Measurements from ENCODE around the gene XRCC1. TPM values are rescaled to one million over a fixed set of nuclear protein-coding genes. Genes with fewer than 3 reads are reported as not detected.

XRCC1 gene
- polyA plus RNA-seq, 3 donors, result 13.1 to 23.0 (median 19.3) TPM

DNA sequence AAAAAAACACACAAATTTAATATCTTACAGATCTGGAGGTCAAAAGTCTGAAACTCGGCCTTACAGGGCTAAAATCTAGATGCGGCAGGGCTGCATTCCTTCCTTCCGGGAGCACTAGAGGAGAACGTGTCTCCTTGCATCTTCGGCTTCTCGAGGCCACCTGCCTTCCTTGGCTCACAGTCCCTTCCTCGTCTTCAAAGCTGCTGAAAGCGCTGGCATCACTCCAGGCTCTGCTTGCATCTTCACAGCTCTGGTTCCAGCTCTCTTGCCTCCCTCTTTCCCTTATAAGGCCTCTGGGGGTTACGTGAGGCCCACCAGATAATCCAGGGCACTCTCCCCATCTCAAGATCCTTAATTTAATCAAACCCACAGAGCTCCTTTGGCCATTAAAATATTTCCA is 10.5 kb downstream of the XRCC1 start:
- Mint-ChIP-seq H3K36me3 (peaks cover 27 to 32% of the 10 kb centered on the region in 2 donors), H3K27me3 (ENCODE audit: low read depth in 3 of 3) (peaks cover 0 to 4% (median 0%) of the 10 kb centered on the region in 3 donors), H3K4me1 (peaks cover 43% of the 10 kb centered on the region), H3K27ac (peak overlapping the region in 5 of 7 donors; percentile 12 to 79 (median 53)), H3K4me3 (no peak overlapping the region), H3K9me3 (peaks cover 0 to 3% (median 0%) of the 10 kb centered on the region in 7 donors)
- no peaks in the 10 kb centered on the region for H3K9me3 ChIP-seq (replicated peaks in 1 of 2; ENCODE audit: control insufficient read depth in 1 of 2, insufficient read depth in 1 of 2, low read length in 2 of 2)
- H2AFZ ChIP-seq (ENCODE audit: insufficient read depth, low read depth, low read length, poor library complexity, severe bottlenecking), result no peak overlapping the region
- no peak overlapping the region for H3K9ac ChIP-seq (ENCODE audit: insufficient read depth, low read length, poor library complexity, severe bottlenecking)
- no peaks in the 10 kb centered on the region for H3K27me3 ChIP-seq (ENCODE audit: control insufficient read depth in 2 of 2, insufficient read depth in 2 of 2, low read length in 2 of 2)
- no peak overlapping the region for H3K4me2 ChIP-seq (replicated peaks; ENCODE audit: extremely low read depth, low read length, poor library complexity, severe bottlenecking)
- H3K4me3 ChIP-seq (replicated peaks in 1 of 3; ENCODE audit: low read depth in 2 of 3, low read length in 3 of 3), result no peak overlapping the region
- 43% methylated on average over 9 of the region's 9 CpGs for WGBS (ENCODE audit: insufficient coverage)
- H4K20me1 ChIP-seq (ENCODE audit: insufficient read depth, low read length), result no peaks in the 10 kb centered on the region
- no peak overlapping the region for H3K27ac ChIP-seq (ENCODE audit: low read depth in 1 of 2, low read length in 2 of 2)
- intact Hi-C loops (cut with micrococcal nuclease), result no loop called here
- DNase-seq, result no peak
- H3K4me1 ChIP-seq (ENCODE audit: control insufficient read depth in 1 of 2, insufficient read depth in 2 of 2, low read length in 2 of 2), result peaks cover 24 to 27% of the 10 kb centered on the region in 2 donors
- peaks cover 0 to 16% of the 10 kb centered on the region in 2 donors for H3K36me3 ChIP-seq (replicated peaks in 1 of 2; ENCODE audit: control insufficient read depth in 1 of 2, insufficient read depth in 2 of 2, low read length in 2 of 2)
- peaks cover 29% of the 10 kb centered on the region for H3K79me2 ChIP-seq (ENCODE audit: insufficient read depth, low read length)
- TF ChIP-seq CTCF (IDR thresholded peaks at IDR 0.05), result no peak

DNA sequence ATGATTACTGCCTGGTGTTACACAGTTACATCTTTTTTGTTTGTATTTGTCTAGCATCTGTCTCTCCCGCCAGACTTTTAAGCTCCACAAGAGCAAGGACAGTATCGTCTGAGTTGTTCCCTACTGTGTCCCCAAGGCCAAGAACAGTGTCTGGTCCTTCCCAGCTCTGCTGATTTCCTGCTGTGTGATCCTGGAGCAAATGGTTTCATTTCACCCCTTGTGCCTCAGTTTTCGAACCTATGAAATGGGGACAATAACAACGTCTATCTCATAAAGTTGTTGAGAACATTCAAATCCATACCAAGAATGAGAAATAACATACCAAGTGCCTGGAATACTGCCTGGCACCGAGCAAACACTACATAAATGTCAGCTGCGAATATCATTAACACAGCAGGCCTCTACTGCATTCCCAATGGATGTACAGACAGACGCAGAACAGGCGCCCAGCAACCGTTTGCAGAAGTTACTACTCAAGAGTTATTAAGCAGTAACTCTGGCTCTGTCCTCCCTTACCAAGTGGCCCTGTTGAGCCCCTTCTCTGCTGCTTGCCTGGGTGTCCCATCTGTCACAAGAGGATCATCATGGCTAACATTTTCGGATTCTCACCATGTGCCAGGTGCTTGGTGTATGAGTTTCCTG is 11.4 kb downstream of the XRCC1 start:
- H3K4me1 ChIP-seq (ENCODE audit: control insufficient read depth in 1 of 2, insufficient read depth in 2 of 2, low read length in 2 of 2), result peaks cover 24 to 27% of the 10 kb centered on the region in 2 donors
- Mint-ChIP-seq H3K27me3 (ENCODE audit: low read depth in 3 of 3) (peaks cover 0 to 4% (median 0%) of the 10 kb centered on the region in 3 donors), H3K36me3 (peaks cover 29 to 38% of the 10 kb centered on the region in 2 donors), H3K27ac (peak overlapping the region; percentile 90 to 99 (median 96)), H3K4me1 (peaks cover 43% of the 10 kb centered on the region), H3K9me3 (peaks cover 0 to 3% (median 0%) of the 10 kb centered on the region in 7 donors), H3K4me3 (no peak overlapping the region)
- H2AFZ ChIP-seq (ENCODE audit: insufficient read depth, low read depth, low read length, poor library complexity, severe bottlenecking), result no peak overlapping the region
- H3K9me3 ChIP-seq (replicated peaks in 1 of 2; ENCODE audit: control insufficient read depth in 1 of 2, insufficient read depth in 1 of 2, low read length in 2 of 2), result no peaks in the 10 kb centered on the region
- 65% methylated on average over 7 of the region's 10 CpGs for WGBS (ENCODE audit: insufficient coverage)
- no peak overlapping the region for H3K4me3 ChIP-seq (replicated peaks in 1 of 3; ENCODE audit: low read depth in 2 of 3, low read length in 3 of 3)
- H3K27me3 ChIP-seq (ENCODE audit: control insufficient read depth in 2 of 2, insufficient read depth in 2 of 2, low read length in 2 of 2), result no peaks in the 10 kb centered on the region
- TF ChIP-seq CTCF (IDR thresholded peaks at IDR 0.05), result no peak
- H4K20me1 ChIP-seq (ENCODE audit: insufficient read depth, low read length), result no peaks in the 10 kb centered on the region
- peaks cover 0 to 21% of the 10 kb centered on the region in 2 donors for H3K36me3 ChIP-seq (replicated peaks in 1 of 2; ENCODE audit: control insufficient read depth in 1 of 2, insufficient read depth in 2 of 2, low read length in 2 of 2)
- no peak for DNase-seq
- intact Hi-C loops (cut with micrococcal nuclease), result no loop called here
- no peak overlapping the region for H3K9ac ChIP-seq (ENCODE audit: insufficient read depth, low read length, poor library complexity, severe bottlenecking)
- H3K27ac ChIP-seq (ENCODE audit: low read depth in 1 of 2, low read length in 2 of 2), result peak overlapping the region in 1 of 2 donors; percentile 94
- H3K79me2 ChIP-seq (ENCODE audit: insufficient read depth, low read length), result peaks cover 25% of the 10 kb centered on the region
- H3K4me2 ChIP-seq (replicated peaks; ENCODE audit: extremely low read depth, low read length, poor library complexity, severe bottlenecking), result no peak overlapping the region

Data from CD14-positive monocyte (primary cell).